ENCODE data around the gene PGC. TPM values are rescaled to one million over a fixed set of nuclear protein-coding genes. Genes with fewer than 3 reads are reported as not detected.

PGC gene
- total RNA-seq, 1 experiment from 2014 or later = not detected

GRCh38 chr6:41732591-41733359, 14.4 kb downstream of the PGC start:
- H3K4me3 ChIP-seq (ENCODE audit: insufficient read depth, low read depth, low read length) = no peak overlapping the region
- peaks cover 21% of the 10 kb centered on the region for H3K27me3 ChIP-seq (ENCODE audit: control insufficient read depth, insufficient read depth, low read length)
- peak; percentile 77 for DNase-seq
- H3K36me3 ChIP-seq (replicated peaks; ENCODE audit: control insufficient read depth, insufficient read depth, low read length) = no peaks in the 10 kb centered on the region

- Histone ChIP-seq H3K36me3 (replicated peaks; ENCODE audit: control insufficient read depth, insufficient read depth, low read length) (no peaks in the 10 kb centered on the region), H3K27me3 (ENCODE audit: control insufficient read depth, insufficient read depth, low read length) (peaks cover 21% of the 10 kb centered on the region), H3K4me3 (ENCODE audit: insufficient read depth, low read depth, low read length) (no peak overlapping the region)
- DNase-seq = no peak
These were observed 15.0 kb downstream of the PGC start for GRCh38 chr6:41732149-41732548.

- H3K36me3 ChIP-seq (replicated peaks; ENCODE audit: control insufficient read depth, insufficient read depth, low read length) = no peaks in the 10 kb centered on the region
- no peak overlapping the region for H3K4me3 ChIP-seq (ENCODE audit: insufficient read depth, low read depth, low read length)
- no peak for DNase-seq
- peaks cover 21% of the 10 kb centered on the region for H3K27me3 ChIP-seq (ENCODE audit: control insufficient read depth, insufficient read depth, low read length)
These were observed 15.6 kb downstream of the PGC start for GRCh38 chr6:41731561-41732086.

- H3K36me3 ChIP-seq (replicated peaks; ENCODE audit: control insufficient read depth, insufficient read depth, low read length) = no peaks in the 10 kb centered on the region
- peaks cover 21% of the 10 kb centered on the region for H3K27me3 ChIP-seq (ENCODE audit: control insufficient read depth, insufficient read depth, low read length)
- no peak for DNase-seq
- H3K4me3 ChIP-seq (ENCODE audit: insufficient read depth, low read depth, low read length) = no peak overlapping the region
These were observed 16.4 kb downstream of the PGC start for GRCh38 chr6:41730531-41731436.

GRCh38 chr6:41729624-41730023, 17.6 kb downstream of the PGC start:
- peaks cover 17% of the 10 kb centered on the region for H3K27me3 ChIP-seq (ENCODE audit: control insufficient read depth, insufficient read depth, low read length)
- H3K4me3 ChIP-seq (ENCODE audit: insufficient read depth, low read depth, low read length) = no peak overlapping the region
- no peak for DNase-seq
- no peaks in the 10 kb centered on the region for H3K36me3 ChIP-seq (replicated peaks; ENCODE audit: control insufficient read depth, insufficient read depth, low read length)

GRCh38 chr6:41728954-41729353, 18.2 kb downstream of the PGC start:
- Histone ChIP-seq H3K36me3 (replicated peaks; ENCODE audit: control insufficient read depth, insufficient read depth, low read length) (no peaks in the 10 kb centered on the region), H3K4me3 (ENCODE audit: insufficient read depth, low read depth, low read length) (no peak overlapping the region), H3K27me3 (ENCODE audit: control insufficient read depth, insufficient read depth, low read length) (peaks cover 17% of the 10 kb centered on the region)
- no peak for DNase-seq

- H3K4me3 ChIP-seq (ENCODE audit: insufficient read depth, low read depth, low read length) = no peak overlapping the region
- no peak for DNase-seq
- peaks cover 11% of the 10 kb centered on the region for H3K27me3 ChIP-seq (ENCODE audit: control insufficient read depth, insufficient read depth, low read length)
- H3K36me3 ChIP-seq (replicated peaks; ENCODE audit: control insufficient read depth, insufficient read depth, low read length) = no peaks in the 10 kb centered on the region
These were observed 18.9 kb downstream of the PGC start for GRCh38 chr6:41728073-41728936.

GRCh38 chr6:41727705-41728072, 19.5 kb downstream of the PGC start:
- Histone ChIP-seq H3K27me3 (ENCODE audit: control insufficient read depth, insufficient read depth, low read length) (peaks cover 5% of the 10 kb centered on the region), H3K36me3 (replicated peaks; ENCODE audit: control insufficient read depth, insufficient read depth, low read length) (no peaks in the 10 kb centered on the region), H3K4me3 (ENCODE audit: insufficient read depth, low read depth, low read length) (no peak overlapping the region)
- DNase-seq = no peak

GRCh38 chr6:41726876-41727275, 20.3 kb downstream of the PGC start:
- no peak for DNase-seq
- Histone ChIP-seq H3K36me3 (replicated peaks; ENCODE audit: control insufficient read depth, insufficient read depth, low read length) (no peaks in the 10 kb centered on the region), H3K27me3 (ENCODE audit: control insufficient read depth, insufficient read depth, low read length) (peaks cover 2% of the 10 kb centered on the region), H3K4me3 (ENCODE audit: insufficient read depth, low read depth, low read length) (no peak overlapping the region)

- no peak for DNase-seq
- H3K4me3 ChIP-seq (ENCODE audit: insufficient read depth, low read depth, low read length) = no peak overlapping the region
- H3K36me3 ChIP-seq (replicated peaks; ENCODE audit: control insufficient read depth, insufficient read depth, low read length) = no peaks in the 10 kb centered on the region
- no peaks in the 10 kb centered on the region; the same call in 1 of the 2 replicates for H3K27me3 ChIP-seq (ENCODE audit: control insufficient read depth, insufficient read depth, low read length)
These were observed 22.4 kb downstream of the PGC start for GRCh38 chr6:41724586-41725501.

- DNase-seq = no peak
These were observed 23.0 kb downstream of the PGC start for GRCh38 chr6:41724228-41724580.

GRCh38 chr6:41723530-41724227, 23.5 kb downstream of the PGC start:
- no peak overlapping the region for H3K4me3 ChIP-seq (ENCODE audit: insufficient read depth, low read depth, low read length)
- no peaks in the 10 kb centered on the region for H3K36me3 ChIP-seq (replicated peaks; ENCODE audit: control insufficient read depth, insufficient read depth, low read length)
- H3K27me3 ChIP-seq (ENCODE audit: control insufficient read depth, insufficient read depth, low read length) = no peaks in the 10 kb centered on the region; the same call in 1 of the 2 replicates
- DNase-seq = peak; percentile 91

More at GRCh38 chr6:41724228-41724580, 23.0 kb downstream of the PGC start:
- H3K27me3 ChIP-seq (ENCODE audit: control insufficient read depth, insufficient read depth, low read length) = no peaks in the 10 kb centered on the region; the same call in 1 of the 2 replicates
- no peak overlapping the region for H3K4me3 ChIP-seq (ENCODE audit: insufficient read depth, low read depth, low read length)
- no peaks in the 10 kb centered on the region for H3K36me3 ChIP-seq (replicated peaks; ENCODE audit: control insufficient read depth, insufficient read depth, low read length)

- no peaks in the 10 kb centered on the region; the same call in 1 of the 2 replicates for H3K27me3 ChIP-seq (ENCODE audit: control insufficient read depth, insufficient read depth, low read length)
- no peaks in the 10 kb centered on the region for H3K36me3 ChIP-seq (replicated peaks; ENCODE audit: control insufficient read depth, insufficient read depth, low read length)
- no peak for DNase-seq
- H3K4me3 ChIP-seq (ENCODE audit: insufficient read depth, low read depth, low read length) = no peak overlapping the region
These were observed 24.1 kb downstream of the PGC start for GRCh38 chr6:41722969-41723529.
